GM15510 (cell line): ENCODE measurements around the gene MYT1.

Experiments used
- POLR2A ChIP-seq: IDR thresholded peaks from 3 replicates; pipeline ENCODE4 v1.6.1; 2011; ENCODE audit warnings: borderline replicate concordance; ENCODE audit not compliant: insufficient read length; ENCODE audit errors: extremely low read depth

The MYT1 gene

GRCh38 chr20:64203037-64203777, 39.0 kb downstream of the MYT1 start:
- TF ChIP-seq POLR2A, result no peak

DNA sequence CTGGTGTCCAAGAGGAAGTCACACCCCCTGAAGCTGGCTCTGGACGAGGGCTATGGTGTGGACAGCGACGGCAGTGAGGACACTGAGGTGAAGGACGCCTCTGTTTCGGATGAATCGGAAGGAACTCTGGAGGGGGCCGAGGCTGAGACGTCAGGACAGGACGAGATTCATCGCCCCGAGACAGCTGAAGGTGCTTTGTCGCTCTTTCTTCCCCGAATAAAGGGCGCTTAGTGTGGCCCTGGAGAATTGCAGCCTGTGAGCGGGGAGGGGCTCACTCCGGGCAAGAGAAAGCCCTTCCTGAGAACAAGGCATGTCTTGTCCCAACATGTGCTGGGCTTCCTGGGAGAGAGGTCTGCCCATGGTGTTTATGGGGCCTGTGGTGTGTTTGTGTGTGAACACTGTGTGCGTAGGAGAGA, 41.4 kb downstream of the MYT1 start:
- TF ChIP-seq POLR2A, result no peak

DNA sequence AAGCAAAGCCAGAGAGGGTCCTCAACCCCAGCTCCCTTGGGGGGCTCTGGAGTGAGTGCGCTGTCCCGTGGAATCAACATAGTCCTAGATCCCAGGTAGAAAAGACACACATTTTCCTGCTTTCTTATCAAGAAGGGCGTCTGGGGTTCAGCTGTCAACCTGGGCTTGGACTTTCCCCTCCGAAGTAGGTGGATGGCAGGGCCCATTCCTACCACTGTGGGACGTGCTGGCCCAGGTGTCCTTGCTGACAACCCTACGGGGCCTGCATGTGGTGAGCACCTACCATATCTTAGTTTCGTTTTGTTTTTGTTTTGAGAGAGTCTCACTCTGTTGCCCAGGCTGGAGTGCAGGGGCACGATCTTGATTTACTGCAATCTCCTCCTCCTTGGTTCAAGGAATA, 42.4 kb downstream of the MYT1 start:
- TF ChIP-seq POLR2A, result no peak

GRCh38 chr20:64207641-64208590, 43.7 kb downstream of the MYT1 start:
- no peak for TF ChIP-seq POLR2A

DNA sequence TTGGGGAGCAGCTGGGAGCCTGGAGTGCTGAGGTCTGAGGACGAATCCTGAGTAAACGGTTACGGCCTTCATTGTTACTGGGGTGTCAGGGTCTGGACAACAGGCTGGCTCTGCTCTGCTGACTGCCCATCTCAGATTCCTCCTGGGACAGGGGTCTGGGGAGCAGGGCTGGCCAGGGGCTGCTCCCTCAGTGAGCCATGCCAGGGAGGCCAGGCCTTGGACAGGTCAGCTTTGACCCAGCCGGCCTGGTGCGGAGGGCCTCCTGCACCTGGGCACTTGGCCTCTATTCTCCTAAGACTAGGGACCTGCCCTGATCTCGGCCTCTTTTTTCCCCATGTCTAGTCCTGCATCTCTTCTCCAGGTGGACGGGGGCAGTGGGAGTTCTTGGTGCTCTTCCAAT, 44.9 kb downstream of the MYT1 start:
- TF ChIP-seq POLR2A, result no peak

- no peak for TF ChIP-seq POLR2A
Observed at GRCh38 chr20:64210656-64211369, 46.6 kb downstream of the MYT1 start.

GRCh38 chr20:64211874-64212658, 47.8 kb downstream of the MYT1 start:
- TF ChIP-seq POLR2A, result no peak

DNA sequence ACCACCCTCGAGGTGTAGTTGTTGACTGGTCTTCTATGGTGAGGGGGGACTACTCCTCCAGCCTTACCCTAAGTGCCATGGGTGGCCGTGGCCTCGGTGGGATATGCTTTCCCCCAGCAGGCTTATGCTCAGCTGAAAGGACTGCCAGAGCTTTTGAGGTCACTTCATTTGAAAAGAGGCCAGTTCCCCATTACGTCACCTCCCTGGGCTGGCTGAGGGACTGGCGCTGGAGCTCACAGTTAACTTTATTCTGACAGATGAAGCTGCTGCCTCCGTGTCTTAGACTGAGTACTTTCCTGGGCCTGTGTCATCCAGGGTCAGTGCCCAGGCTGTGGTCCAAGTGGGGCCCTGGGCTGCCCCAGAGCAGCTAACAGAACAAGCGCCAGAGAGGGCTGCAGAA, 48.5 kb downstream of the MYT1 start:
- TF ChIP-seq POLR2A, result no peak

DNA sequence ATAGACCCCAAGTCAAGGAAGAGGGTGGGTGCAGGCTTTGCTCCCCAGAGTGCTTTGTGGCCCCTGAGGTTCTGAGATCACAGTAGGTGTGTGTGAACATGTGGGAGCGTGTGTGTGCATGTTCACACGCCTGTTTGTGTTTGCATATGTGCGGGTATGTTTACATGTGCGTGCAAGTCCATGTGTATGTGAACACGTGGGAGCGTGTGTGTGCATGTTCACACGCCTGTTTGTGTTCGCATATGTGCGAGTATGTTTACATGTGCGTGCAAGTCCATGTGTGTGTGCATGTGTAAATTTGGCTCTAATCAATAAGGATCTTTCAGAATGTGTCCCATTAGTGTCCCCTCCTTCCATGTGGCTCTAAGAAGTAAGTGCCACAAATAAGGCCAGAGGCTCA, 49.9 kb downstream of the MYT1 start:
- TF ChIP-seq POLR2A, result no peak

- TF ChIP-seq POLR2A, result no peak
Observed at GRCh38 chr20:64214952-64215351, 50.7 kb downstream of the MYT1 start.

DNA sequence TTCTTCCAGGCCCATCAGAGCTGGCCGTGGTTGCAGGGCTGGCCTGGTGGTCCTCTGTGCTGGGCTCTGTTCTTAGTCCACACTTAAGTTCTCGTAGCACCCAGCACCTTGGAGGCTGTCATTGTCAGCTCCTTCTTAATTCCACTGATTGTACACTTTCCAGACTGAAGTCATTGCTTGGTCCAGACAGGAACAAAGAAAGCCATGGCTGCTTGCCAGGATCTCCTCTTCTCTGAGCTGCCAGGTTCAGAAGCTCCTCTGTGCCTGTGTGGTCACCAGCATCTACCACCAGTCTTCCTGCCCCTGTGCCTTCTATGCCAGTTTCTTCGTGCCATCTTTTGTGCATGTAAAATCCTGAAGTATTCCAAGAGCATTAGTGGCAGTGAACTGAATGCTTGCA, 51.8 kb downstream of the MYT1 start:
- no peak for TF ChIP-seq POLR2A

DNA sequence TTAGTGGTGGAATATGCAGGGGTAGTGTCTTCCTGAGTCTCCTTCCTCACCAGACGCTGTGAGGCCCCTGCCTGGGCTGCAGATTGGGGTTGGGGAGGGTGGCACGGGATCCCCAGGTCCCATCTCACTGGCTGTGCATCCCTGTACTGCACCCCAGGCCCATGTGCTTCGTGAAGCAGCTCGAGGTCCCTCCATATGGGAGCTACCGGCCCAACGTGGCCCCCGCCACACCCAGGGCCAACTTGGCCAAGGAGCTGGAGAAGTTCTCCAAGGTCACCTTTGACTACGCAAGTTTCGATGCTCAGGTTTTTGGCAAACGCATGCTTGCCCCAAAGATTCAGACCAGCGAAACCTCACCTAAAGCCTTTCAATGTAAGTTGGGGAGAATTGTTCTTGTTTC, 52.7 kb downstream of the MYT1 start:
- no peak for TF ChIP-seq POLR2A

- TF ChIP-seq POLR2A, result no peak
Observed at GRCh38 chr20:64217539-64218221, 53.4 kb downstream of the MYT1 start.

- TF ChIP-seq POLR2A, result no peak
Observed at GRCh38 chr20:64219202-64219601, 55.0 kb downstream of the MYT1 start.
